ENCODE results near the gene DUS2. TPM values are rescaled to one million over a fixed set of nuclear protein-coding genes. Genes with fewer than 3 reads are reported as not detected.

Gene DUS2
- total RNA-seq, 2 experiments from 2014 or later = 19.9 to 32.4 TPM

- Histone ChIP-seq H3K79me2 (ENCODE audit: insufficient read depth, low read depth, low read length) (no peaks in the 10 kb centered on the region), H3K4me2 (ENCODE audit: low read length) (peak overlapping the region; percentile 71), H3K36me3 (ENCODE audit: insufficient read depth, low read length) (peaks cover 43% of the 10 kb centered on the region), H3K4me1 (ENCODE audit: insufficient read depth, low read length, poor library complexity, severe bottlenecking) (peaks cover 85% of the 10 kb centered on the region), H3K9me3 (ENCODE audit: low read length) (no peaks in the 10 kb centered on the region), H2AFZ (ENCODE audit: low read length) (peak overlapping the region; percentile 37; the same call in 1 of the 2 replicates), H3K27ac (ENCODE audit: low read depth, low read length, poor library complexity, severe bottlenecking) (peak overlapping the region; percentile 76), H3K9me2 (ENCODE audit: insufficient read depth, low read length) (no peaks in the 10 kb centered on the region), H4K20me1 (ENCODE audit: insufficient read depth, low read length) (no peaks in the 10 kb centered on the region), H3K4me3 (ENCODE audit: low read depth, low read length, poor library complexity, severe bottlenecking) (peak overlapping the region; percentile 39)
- intact Hi-C loops (cut with micrococcal nuclease; ENCODE audit: unreplicated experiment) = loop anchor here (10.0 kb wide), 1 partner anchor 515 kb away; the partner anchor contains the start of gene CTCF
- CTCF ChIA-PET (ENCODE audit: unreplicated experiment) = no interaction called here
- DNase-seq (ENCODE audit: low spot score) = peak; percentile 78
- TF ChIP-seq EZH2phosphoT487 (IDR thresholded peaks at IDR 0.05; ENCODE audit: borderline replicate concordance, low read depth, low read length) (no peak), CTCF (conservative IDR thresholded peaks at IDR 0.05; ENCODE audit: low read length) (no peak)
- BruUV-seq (replicated peaks) = no TSS peak
- POLR2A ChIA-PET = interaction anchor here (0.6 to 1.0 kb wide), 3 partner anchors 8 to 153 kb away, joined by 3 to 4 read pairs (median 3); no protein-coding TSS in a partner anchor
These were observed 56.7 kb downstream of the DUS2 start for GRCh38 chr16:68079626-68080344.

GRCh38 chr16:68081861-68082628, 59.0 kb downstream of the DUS2 start:
- H3K4me1 ChIP-seq (ENCODE audit: insufficient read depth, low read length, poor library complexity, severe bottlenecking) = peaks cover 66% of the 10 kb centered on the region
- DNase-seq (ENCODE audit: low spot score) = no peak
- H3K9me3 ChIP-seq (ENCODE audit: low read length) = no peaks in the 10 kb centered on the region
- no peak overlapping the region for H3K4me2 ChIP-seq (ENCODE audit: low read length)
- no peaks in the 10 kb centered on the region for H3K9me2 ChIP-seq (ENCODE audit: insufficient read depth, low read length)
- no peak overlapping the region for H3K4me3 ChIP-seq (ENCODE audit: low read depth, low read length, poor library complexity, severe bottlenecking)
- ChIA-PET CTCF (ENCODE audit: unreplicated experiment) (interaction anchor here (5.4 kb wide), 1 partner anchor 11 kb away, joined by 34 read pairs; no protein-coding TSS in a partner anchor), POLR2A (no interaction called here)
- H3K27ac ChIP-seq (ENCODE audit: low read depth, low read length, poor library complexity, severe bottlenecking) = no peak overlapping the region
- peaks cover 15% of the 10 kb centered on the region for H3K79me2 ChIP-seq (ENCODE audit: insufficient read depth, low read depth, low read length)
- peaks cover 25% of the 10 kb centered on the region; the same call in 1 of the 2 replicates for H3K36me3 ChIP-seq (ENCODE audit: insufficient read depth, low read length)
- BruUV-seq (replicated peaks) = no TSS peak
- H4K20me1 ChIP-seq (ENCODE audit: insufficient read depth, low read length) = peaks cover 10% of the 10 kb centered on the region
- intact Hi-C loops (cut with micrococcal nuclease; ENCODE audit: unreplicated experiment) = loop anchor here (10.0 kb wide), 1 partner anchor 517 kb away; the partner anchor contains the start of gene CTCF
- no peak for TF ChIP-seq CTCF (conservative IDR thresholded peaks at IDR 0.05; ENCODE audit: low read length)
- TF ChIP-seq EZH2phosphoT487 (IDR thresholded peaks at IDR 0.05; ENCODE audit: borderline replicate concordance, low read depth, low read length) = no peak
- no peak overlapping the region for H2AFZ ChIP-seq (ENCODE audit: low read length)

Measured in OCI-LY7 (cell line).